ENCODE measurements around the gene EPHA4.

DNA sequence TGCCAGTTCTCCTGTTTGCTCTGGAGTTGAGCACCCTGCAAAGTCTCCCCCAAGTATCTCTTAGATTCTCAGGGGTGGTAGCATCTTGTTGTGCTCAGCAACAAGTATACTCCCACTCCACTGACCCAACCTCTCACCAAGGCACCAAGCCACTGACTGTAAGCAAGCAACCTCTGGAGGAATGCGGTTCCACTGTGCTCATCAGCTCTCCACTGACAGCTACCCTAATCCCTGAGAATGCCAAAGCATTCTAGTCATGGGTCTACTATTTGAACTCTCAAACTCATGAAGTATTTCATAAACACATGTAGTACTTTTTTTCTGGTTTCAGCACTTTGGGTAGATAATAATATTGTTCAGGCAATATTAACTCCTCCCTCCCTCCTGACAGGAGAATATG is 170.0 kb downstream of the EPHA4 start:
- no peak for TF ChIP-seq CTCF (IDR thresholded peaks at IDR 0.05; ENCODE audit: borderline replicate concordance, extremely low read depth, low read length, poor library complexity, severe bottlenecking)
- TF ChIP-seq EZH2 (IDR thresholded peaks at IDR 0.05; ENCODE audit: borderline replicate concordance, low read depth, low read length, severe bottlenecking): no peak
